Endothelial cell of umbilical vein (primary cell): Measurements from ENCODE around the gene NADK. TPM values are rescaled to one million over a fixed set of nuclear protein-coding genes. Genes with fewer than 3 reads are reported as not detected.

Experiments used
- BruUV-seq: library from RNA; stranded (reverse); fragments of 400-500 nt; replicated peaks from 2 replicates; lab custom pipeline; 2021; lab: Mats Ljungman, UMichigan
- CTCF ChIA-PET: fragments of 300-600, 350-600 bp; sonication (Branson Sonifier 250); formaldehyde crosslinking; loops from one replicate; lab custom pipeline; 2021; ENCODE audit warnings: antibody characterized with exemption, inconsistent platforms; lab: Charles Lee
- POLR2A ChIA-PET: fragments of 300-600, 350-600 bp; sonication (Branson Sonifier 250); formaldehyde crosslinking; loops from one replicate; lab custom pipeline; 2021; ENCODE audit warnings: antibody characterized with exemption, inconsistent platforms; lab: Charles Lee
- DNase-seq: peaks from one replicate; pipeline ENCODE4 v3.0.0-alpha.2; 2011; ENCODE audit warnings: low read depth, low spot score
- FAIRE-seq: peaks from 2 replicates; lab custom pipeline; 2011; peaks lifted over from hg19 to GRCh38; lab: Jason Lieb, UNC
- H2AFZ ChIP-seq: 2 replicates; pipeline ENCODE4 v1.6.0; 2012; ENCODE audit warnings: low read depth, low read length, control low read depth, inconsistent platforms
- H3K27ac ChIP-seq: 2 replicates; pipeline ENCODE4 v1.5.1; 2011; ENCODE audit warnings: low read depth, mild to moderate bottlenecking, control low read depth, low read length, moderate library complexity; ENCODE audit not compliant: insufficient read depth
- H3K27me3 ChIP-seq, 2 experiments: 2 replicates each; pipeline versions ENCODE4 v1.6.0 to v1.6.1; 2011; ENCODE audit warnings: low read length in 2 of 2, mixed read lengths in 1 of 2; ENCODE audit not compliant: control insufficient read depth in 2 of 2, insufficient read depth in 2 of 2
- H3K36me3 ChIP-seq, 2 experiments: 2 replicates in 1 of 2; 3 replicates in 1 of 2; pipeline ENCODE4 v1.5.1; 2011; ENCODE audit warnings: low read length in 2 of 2, mild to moderate bottlenecking in 1 of 2, moderate library complexity in 1 of 2; ENCODE audit not compliant: control insufficient read depth in 2 of 2, insufficient read depth in 2 of 2; ENCODE audit errors: extremely low read depth in 1 of 2
- H3K4me1 ChIP-seq: 3 replicates; pipeline ENCODE4 v1.5.1; 2011; ENCODE audit warnings: mild to moderate bottlenecking, low read length; ENCODE audit not compliant: control insufficient read depth, insufficient read depth; ENCODE audit errors: extremely low read depth
- H3K4me2 ChIP-seq: 2 replicates; pipeline ENCODE4 v1.6.1; 2011; ENCODE audit warnings: low read length, control low read depth, mixed read lengths; ENCODE audit not compliant: insufficient read depth
- H3K4me3 ChIP-seq, 3 experiments: fragments of 200-600 bp in 1 of 3; sonication (generic), shearing (Covaris generic) in 1 of 3; replicated peaks in 1 of 3; 2 replicates each; pipeline ENCODE4 v1.5.1; 2011 to 2016; ENCODE audit warnings: control low read depth in 3 of 3, low read length in 3 of 3, mild to moderate bottlenecking in 2 of 3, inconsistent platforms in 1 of 3, low read depth in 1 of 3, moderate library complexity in 1 of 3; ENCODE audit not compliant: insufficient read depth in 1 of 3
- H3K79me2 ChIP-seq: 2 replicates; pipeline ENCODE4 v1.6.0; 2012; ENCODE audit warnings: low read length, inconsistent platforms; ENCODE audit not compliant: control insufficient read depth, insufficient read depth
- H3K9ac ChIP-seq: replicated peaks from 2 replicates; pipeline ENCODE3; 2011; ENCODE audit warnings: low read length, control low read depth; ENCODE audit not compliant: insufficient read depth; ENCODE audit errors: extremely low read depth
- H3K9me1 ChIP-seq: replicated peaks from 3 replicates; pipeline ENCODE4 v1.6.0; 2011; ENCODE audit warnings: mild to moderate bottlenecking, low read length; ENCODE audit not compliant: control insufficient read depth, insufficient read depth; ENCODE audit errors: extremely low read depth
- H3K9me3 ChIP-seq: replicated peaks from 2 replicates; pipeline ENCODE4 v1.5.1; 2012; ENCODE audit warnings: low read length, inconsistent platforms; ENCODE audit not compliant: control insufficient read depth, insufficient read depth
- H4K20me1 ChIP-seq: replicated peaks from 2 replicates; pipeline ENCODE3; 2011; ENCODE audit warnings: mild to moderate bottlenecking, low read length; ENCODE audit not compliant: control insufficient read depth, insufficient read depth; ENCODE audit errors: extremely low read depth
- EZH2 ChIP-seq: IDR thresholded peaks from 2 replicates; pipeline ENCODE4 v1.6.1; 2012; ENCODE audit warnings: borderline replicate concordance, low read depth, mild to moderate bottlenecking, moderate library complexity, low read length, inconsistent platforms; ENCODE audit not compliant: severe bottlenecking
- FOS ChIP-seq: IDR thresholded peaks from 2 replicates; pipeline ENCODE4 v1.6.1; 2011; ENCODE audit warnings: mild to moderate bottlenecking, low read length, moderate library complexity, borderline replicate concordance; ENCODE audit not compliant: insufficient read depth
- GATA2 ChIP-seq: IDR thresholded peaks from 2 replicates; pipeline ENCODE4 v1.7.0; 2011; ENCODE audit warnings: low read depth, mild to moderate bottlenecking, moderate library complexity, mixed read lengths, low read length; ENCODE audit not compliant: insufficient read length, insufficient read depth
- JUN ChIP-seq: IDR thresholded peaks from 2 replicates; pipeline ENCODE4 v1.6.1; 2011; ENCODE audit warnings: borderline replicate concordance, low read depth; ENCODE audit not compliant: insufficient read length, insufficient read depth
- MYC ChIP-seq: IDR thresholded peaks from one replicate; pipeline ENCODE4 v1.6.1; 2011; ENCODE audit warnings: mild to moderate bottlenecking, low read depth, low read length
- POLR2A ChIP-seq: IDR thresholded peaks from 2 replicates; pipeline ENCODE4 v1.6.1; 2012; ENCODE audit warnings: low read depth, mild to moderate bottlenecking, control low read depth, low read length
- POLR2AphosphoS5 ChIP-seq: IDR thresholded peaks from 2 replicates; pipeline ENCODE4 v1.6.1; 2012; ENCODE audit warnings: low read depth, mild to moderate bottlenecking, control low read depth, low read length, moderate library complexity; ENCODE audit not compliant: insufficient read depth
- dilution Hi-C: fragments of 300-500 bp; cut with MboI; formaldehyde crosslinking; loops from one replicate; pipeline ENCODE4 v1.15.0; 2019; ENCODE audit warnings: low sequenced_read_pairs; ENCODE audit not compliant: extremely low pct_ligation_motif_present
- intact Hi-C: fragments of 100-400 bp; cut with micrococcal nuclease; formaldehyde crosslinking; loops from one replicate; pipeline ENCODE4 v1.10.0; 2022
- polyA plus RNA-seq, 4 experiments: library from polyadenylated mRNA; depleted of rRNA in 3 of 4; stranded (reverse) in 3 of 4; unstranded in 1 of 4; fragments of >200 nt; gene quantifications; 2 replicates each; pipeline versions ENCODE4 v1.2.1 to v1.2.3, GENCODE V29; 2011 to 2012; ENCODE audit warnings: missing spikeins in 1 of 4
- total RNA-seq: library from RNA; stranded (reverse); gene quantifications from 2 replicates; pipeline ENCODE4 v1.2.3, GENCODE V29; 2021
- TF ChIP-seq, protein P1 (sequence below), 2 donors: IDR thresholded peaks; 1 replicate in 1 of 2; 2 replicates in 1 of 2; pipeline ENCODE4 v1.5.1; 2011; ENCODE audit warnings: low read length in 2 of 2, mild to moderate bottlenecking in 2 of 2, moderate library complexity in 2 of 2, control low read depth in 1 of 2, inconsistent platforms in 1 of 2, low read depth in 1 of 2; ENCODE audit not compliant: insufficient read depth in 1 of 2; ENCODE audit errors: extremely low read depth in 1 of 2
- TF ChIP-seq, protein P2 (sequence below): IDR thresholded peaks from 2 replicates; pipeline ENCODE4 v1.6.1; 2011; ENCODE audit not compliant: insufficient read depth, insufficient read length

The NADK gene
- total and polyA plus RNA-seq, 2 donors (not counting 3 experiments of a cell fraction or from before 2014, with no cell fraction given) = 68.5 to 88.8 TPM

DNA sequence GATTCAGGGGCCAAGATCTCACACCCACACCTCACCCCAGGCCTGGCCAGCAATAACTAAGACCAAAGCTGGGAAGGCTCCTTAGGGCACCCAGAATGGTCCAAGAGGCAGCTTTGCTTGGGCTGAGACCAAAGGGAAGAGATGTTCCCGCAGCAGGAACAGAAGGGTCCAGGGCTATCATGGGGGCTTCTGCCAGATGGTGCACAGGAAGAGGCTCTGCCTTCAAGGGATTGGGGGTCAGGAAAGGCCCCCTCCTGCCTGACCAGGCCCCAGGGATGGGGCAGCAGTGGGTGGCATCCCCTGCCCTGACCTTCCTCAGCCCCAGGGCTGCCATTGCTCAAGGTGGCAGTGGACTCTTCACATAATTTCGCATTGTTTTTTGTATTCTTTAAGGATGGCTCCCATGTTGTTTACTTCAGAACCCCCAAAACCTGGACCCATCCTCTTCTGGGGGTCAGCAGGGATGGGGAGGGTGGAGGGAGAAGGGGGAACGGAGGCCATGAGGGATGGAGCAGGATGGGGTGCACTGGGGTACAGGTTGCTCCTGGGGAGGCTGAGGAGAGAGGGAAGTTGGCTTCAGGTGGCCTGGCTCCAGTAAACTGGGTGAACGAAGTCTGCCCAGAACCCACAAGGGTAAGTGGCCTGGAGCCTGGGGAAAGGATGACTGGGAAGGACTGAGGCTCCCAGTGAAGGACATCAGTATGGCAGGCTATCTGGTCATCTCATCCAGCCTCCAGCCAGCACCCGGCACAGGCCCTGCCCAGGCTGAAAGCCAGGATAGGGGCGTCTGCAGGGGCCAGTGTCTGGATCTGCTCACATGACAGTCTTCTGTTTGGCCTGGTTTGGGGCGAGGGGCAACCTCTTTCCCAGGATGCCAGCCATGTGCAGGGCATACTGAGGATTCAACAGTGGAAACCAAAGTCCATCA lies 2.6 kb upstream of the NADK start:
- Histone ChIP-seq H2AFZ (no peak overlapping the region), H4K20me1 (no peaks in the 10 kb centered on the region), H3K9me3 (no peaks in the 10 kb centered on the region), H3K9ac (no peak overlapping the region), H3K36me3 (peaks cover 0 to 9% of the 10 kb centered on the region in 2 experiments), H3K79me2 (peaks cover 20% of the 10 kb centered on the region), H3K9me1 (no peaks in the 10 kb centered on the region), H3K4me3 (no peak overlapping the region), H3K27ac (no peak overlapping the region), H3K4me2 (no peak overlapping the region), H3K4me1 (peaks cover 20% of the 10 kb centered on the region), H3K27me3 (no peaks in the 10 kb centered on the region)
- intact Hi-C loops (no loop called here), dilution Hi-C loops (no loop called here)
- no TSS peak for BruUV-seq
- no peak for FAIRE-seq
- ChIA-PET CTCF (interaction anchor here (1.4 to 1.8 kb wide), 3 partner anchors 125 to 128 kb away, joined by 5 to 11 read pairs (median 10); no protein-coding TSS in a partner anchor), POLR2A (no interaction called here)
- no peak for DNase-seq
- TF ChIP-seq JUN (no peak), POLR2AphosphoS5 (peak; percentile 14)

DNA sequence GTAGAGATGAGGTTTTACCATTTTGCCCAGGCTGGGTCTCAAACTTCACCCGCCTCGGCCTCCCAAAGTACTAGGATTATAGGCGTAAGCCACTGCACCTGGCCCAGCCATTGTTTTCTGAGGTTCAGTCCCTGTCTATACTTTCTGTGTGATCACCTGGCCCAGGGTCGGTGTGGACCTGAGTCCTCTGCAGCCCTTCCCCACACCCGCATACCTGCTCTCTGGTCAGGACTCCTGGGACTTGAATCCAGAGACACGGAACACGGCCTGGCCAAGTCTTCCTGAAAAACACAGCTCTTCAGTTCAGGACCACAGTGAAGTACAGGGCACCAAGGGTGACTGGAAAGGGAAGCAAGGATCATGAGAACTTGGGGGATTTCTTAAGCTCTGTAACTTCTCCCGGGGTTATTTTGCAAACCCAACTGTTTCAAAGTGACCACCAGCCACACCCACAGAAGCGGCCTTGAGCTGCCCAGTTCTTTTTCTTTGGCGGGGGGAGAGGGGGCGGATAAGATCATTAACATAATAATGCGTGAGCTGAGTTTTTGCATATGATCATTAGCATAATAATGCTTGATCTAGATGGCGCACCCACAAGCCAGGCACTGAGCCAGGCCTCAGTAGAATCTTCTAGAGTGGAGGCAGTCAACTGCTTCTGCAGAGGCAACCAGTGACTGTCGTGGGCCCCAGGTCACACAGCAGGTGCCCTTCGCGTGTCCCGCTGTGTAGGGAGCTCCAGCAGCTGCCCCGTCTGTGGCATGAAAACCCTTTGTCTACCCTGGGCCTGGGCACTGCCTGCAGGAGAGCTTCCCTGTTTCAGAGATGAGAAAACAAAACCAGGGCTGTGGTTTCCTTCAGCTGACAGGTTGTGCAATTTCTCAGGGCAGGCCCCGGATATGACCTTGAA lies 1.7 kb upstream of the NADK start:
- no peak overlapping the region for H2AFZ ChIP-seq
- no peak for TF ChIP-seq EZH2
- TF ChIP-seq, protein P1, sequence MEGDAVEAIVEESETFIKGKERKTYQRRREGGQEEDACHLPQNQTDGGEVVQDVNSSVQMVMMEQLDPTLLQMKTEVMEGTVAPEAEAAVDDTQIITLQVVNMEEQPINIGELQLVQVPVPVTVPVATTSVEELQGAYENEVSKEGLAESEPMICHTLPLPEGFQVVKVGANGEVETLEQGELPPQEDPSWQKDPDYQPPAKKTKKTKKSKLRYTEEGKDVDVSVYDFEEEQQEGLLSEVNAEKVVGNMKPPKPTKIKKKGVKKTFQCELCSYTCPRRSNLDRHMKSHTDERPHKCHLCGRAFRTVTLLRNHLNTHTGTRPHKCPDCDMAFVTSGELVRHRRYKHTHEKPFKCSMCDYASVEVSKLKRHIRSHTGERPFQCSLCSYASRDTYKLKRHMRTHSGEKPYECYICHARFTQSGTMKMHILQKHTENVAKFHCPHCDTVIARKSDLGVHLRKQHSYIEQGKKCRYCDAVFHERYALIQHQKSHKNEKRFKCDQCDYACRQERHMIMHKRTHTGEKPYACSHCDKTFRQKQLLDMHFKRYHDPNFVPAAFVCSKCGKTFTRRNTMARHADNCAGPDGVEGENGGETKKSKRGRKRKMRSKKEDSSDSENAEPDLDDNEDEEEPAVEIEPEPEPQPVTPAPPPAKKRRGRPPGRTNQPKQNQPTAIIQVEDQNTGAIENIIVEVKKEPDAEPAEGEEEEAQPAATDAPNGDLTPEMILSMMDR (IDR thresholded peaks at IDR 0.05; ENCODE audit: extremely low read depth in 1 of 2, insufficient read depth in 1 of 2, low read depth in 1 of 2, low read length in 2 of 2) = no peak
- no peak for TF ChIP-seq FOS
- TF ChIP-seq MYC = no peak
- no peak for TF ChIP-seq GATA2
- TF ChIP-seq, protein P2, sequence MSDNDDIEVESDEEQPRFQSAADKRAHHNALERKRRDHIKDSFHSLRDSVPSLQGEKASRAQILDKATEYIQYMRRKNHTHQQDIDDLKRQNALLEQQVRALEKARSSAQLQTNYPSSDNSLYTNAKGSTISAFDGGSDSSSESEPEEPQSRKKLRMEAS = no peak
- no peak for TF ChIP-seq JUN
- no peak for TF ChIP-seq POLR2A
- no peak for TF ChIP-seq POLR2AphosphoS5
- CTCF ChIA-PET = interaction anchor here (1.4 to 1.8 kb wide), 2 partner anchors 126 to 129 kb away, joined by 5 to 10 read pairs; no protein-coding TSS in a partner anchor
- FAIRE-seq (peak; percentile 15), DNase-seq (no peak)
- peaks cover 29% of the 10 kb centered on the region for H3K79me2 ChIP-seq
- no peaks in the 10 kb centered on the region for H4K20me1 ChIP-seq
- H3K9me3 ChIP-seq = no peaks in the 10 kb centered on the region
- POLR2A ChIA-PET = no interaction called here
- peaks cover 20% of the 10 kb centered on the region for H3K4me1 ChIP-seq
- no peaks in the 10 kb centered on the region for H3K9me1 ChIP-seq
- H3K4me2 ChIP-seq = no peak overlapping the region
- intact Hi-C loops (no loop called here), dilution Hi-C loops (no loop called here)
- H3K27ac ChIP-seq = no peak overlapping the region
- peaks cover 0 to 3% of the 10 kb centered on the region in 2 experiments for H3K36me3 ChIP-seq
- H3K27me3 ChIP-seq = no peaks in the 10 kb centered on the region
- no peak overlapping the region for H3K4me3 ChIP-seq
- H3K9ac ChIP-seq = no peak overlapping the region
- no TSS peak for BruUV-seq
